NCI-H2196 (cell line): ENCODE data around the gene RPN2.

Experiments
- DNase-seq: peaks from one replicate; lab custom pipeline; 2025; ENCODE audit not compliant: unreplicated experiment; lab: John Stamatoyannopoulos, UW

The RPN2 gene

DNA sequence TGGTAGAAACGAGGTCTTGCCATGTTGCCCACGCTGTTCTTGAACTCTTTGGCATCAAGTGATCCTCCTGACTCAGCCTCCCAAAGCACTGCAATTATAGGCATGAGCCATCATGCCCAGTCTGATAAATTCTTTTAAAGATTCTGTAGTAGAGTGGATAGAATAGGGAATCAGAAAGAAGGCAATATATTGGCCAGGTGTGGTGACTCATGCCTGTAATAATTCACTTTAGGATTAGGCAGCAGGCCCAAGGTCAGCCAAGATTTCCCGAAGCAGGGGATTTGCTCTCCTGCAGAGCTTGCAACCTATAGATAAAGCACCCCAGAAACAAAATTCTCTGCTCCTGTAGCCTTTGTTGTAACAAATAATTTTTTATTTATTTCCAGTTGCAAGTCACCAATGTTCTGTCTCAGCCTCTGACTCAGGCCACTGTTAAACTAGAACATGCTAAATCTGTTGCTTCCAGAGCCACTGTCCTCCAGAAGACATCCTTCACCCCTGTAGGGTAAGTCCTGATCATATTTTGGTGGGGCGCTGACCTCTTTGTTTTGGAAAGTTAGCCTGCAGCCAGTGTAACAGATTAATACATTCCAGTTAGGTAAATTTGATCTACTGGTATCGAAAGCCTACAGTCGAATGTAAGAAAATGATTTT, 30.7 kb downstream of the RPN2 start:
- DNase-seq, result no peak

DNA sequence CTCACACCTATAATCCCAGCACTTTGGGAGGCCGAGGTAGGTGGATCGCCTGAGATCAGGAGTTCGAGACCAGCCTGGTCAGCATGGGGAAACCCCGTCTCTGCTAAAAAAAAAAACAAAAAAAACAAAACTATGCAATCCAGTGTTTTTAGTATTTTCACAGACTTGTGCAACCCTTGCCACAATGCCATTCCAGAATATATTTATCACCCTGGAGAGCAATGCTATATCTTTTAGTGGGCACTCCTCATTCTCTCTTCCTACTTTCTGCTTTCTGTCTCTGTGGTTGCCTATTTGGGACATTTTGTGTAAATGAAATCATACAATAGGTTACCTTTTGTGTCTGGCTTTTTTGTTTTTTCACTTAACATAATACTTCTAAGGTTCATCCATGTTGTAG, 39.3 kb downstream of the RPN2 start:
- no peak for DNase-seq

DNA sequence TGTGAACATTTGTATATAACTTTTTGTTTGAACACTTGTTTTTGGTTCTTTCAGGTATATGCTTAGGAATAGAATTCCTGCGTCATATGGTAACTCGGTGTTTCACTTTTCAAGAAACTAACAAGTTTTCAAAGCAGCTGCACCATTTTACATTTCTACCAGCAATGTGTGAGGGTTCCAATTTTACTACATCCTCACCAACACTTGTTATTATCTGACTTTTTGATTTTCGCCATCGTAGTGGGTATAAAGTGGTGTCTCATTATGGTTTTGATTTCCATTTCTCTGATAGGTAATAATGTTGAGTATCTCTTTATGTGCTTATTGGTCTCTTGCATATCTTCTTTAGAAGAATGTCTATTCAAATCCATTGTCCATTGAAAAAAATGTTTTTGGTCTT, 39.8 kb downstream of the RPN2 start:
- no peak for DNase-seq

DNA sequence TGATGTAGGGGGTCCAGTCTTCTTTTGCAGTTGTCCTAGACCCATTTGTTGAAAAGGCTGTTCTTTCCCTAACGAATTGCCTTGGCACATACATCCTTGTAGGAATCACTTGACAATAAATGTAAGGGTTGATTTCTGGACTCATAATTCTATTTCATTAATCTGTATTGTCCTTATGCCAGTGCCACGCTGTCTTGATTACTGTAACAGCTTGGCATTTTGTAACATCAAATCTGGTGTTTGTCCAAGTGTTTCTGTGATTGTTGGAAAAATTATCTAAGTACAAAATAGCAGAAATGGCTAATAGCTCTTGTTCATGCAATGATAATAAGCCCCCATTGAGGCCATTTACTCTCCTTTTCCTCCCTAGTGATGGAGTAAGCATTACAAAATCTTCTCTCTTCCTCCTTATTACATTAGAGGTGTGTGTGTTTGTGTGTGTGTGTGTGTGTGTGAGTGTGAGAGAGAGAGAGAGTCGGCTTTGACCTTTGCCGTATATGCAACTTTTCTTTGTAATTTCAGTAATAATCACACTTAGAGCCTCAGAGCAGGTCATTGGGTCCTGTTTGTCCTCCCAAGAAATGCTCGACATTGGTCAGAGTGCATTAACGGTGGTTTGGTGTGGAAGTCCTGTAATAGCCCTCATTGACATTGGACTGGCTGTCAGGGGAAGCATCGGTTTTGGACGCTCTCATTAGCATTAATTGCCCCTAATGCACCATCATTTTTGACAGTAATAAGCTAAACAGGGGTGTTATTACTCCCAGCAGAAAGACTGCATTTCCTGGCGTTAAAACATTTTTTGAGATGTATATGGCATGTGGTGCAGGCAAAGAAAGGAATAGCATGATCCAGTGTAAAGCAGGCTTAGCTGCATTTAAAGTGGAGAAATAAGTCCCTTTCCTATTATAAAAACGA, 40.9 kb downstream of the RPN2 start:
- DNase-seq, result no peak

DNA sequence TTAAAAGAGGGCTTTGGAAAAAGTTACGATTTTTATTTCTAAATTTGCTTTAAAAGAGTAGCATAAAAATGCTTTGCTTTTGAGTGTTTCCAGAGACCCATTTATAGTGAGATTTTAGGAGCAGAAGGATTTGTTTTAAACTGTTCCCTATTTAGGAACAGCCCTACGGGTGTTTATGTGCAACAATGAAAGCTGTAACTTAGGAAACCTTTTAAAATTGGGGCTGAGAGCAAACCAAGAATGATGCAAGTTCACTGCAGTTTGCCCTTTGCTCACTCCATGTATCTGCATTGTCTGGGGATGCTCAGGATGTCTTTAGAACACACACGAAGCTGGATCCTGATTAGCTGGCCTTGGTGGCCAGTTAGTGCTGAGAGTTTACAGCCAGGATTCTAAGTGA, 41.6 kb downstream of the RPN2 start:
- DNase-seq, result no peak

DNA sequence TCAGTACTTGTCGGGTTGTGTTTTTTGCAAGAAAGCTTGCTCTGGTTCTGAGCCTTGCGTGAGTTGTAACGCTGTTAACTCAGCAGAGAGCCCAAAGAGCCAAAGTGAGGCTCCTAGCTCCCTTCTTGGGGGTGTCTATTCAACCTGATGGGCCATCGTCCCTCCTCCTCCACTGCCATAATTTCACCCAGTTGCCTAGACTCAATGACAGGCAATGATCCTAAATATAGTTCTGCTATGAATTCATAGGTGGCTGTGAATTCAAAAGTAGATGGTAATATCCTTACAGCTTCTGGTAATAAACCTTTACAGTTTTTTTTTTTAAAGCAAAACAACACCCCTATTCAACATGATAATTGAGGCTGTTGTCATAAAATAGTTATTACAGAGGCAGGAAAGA, 43.0 kb downstream of the RPN2 start:
- DNase-seq, result no peak

DNA sequence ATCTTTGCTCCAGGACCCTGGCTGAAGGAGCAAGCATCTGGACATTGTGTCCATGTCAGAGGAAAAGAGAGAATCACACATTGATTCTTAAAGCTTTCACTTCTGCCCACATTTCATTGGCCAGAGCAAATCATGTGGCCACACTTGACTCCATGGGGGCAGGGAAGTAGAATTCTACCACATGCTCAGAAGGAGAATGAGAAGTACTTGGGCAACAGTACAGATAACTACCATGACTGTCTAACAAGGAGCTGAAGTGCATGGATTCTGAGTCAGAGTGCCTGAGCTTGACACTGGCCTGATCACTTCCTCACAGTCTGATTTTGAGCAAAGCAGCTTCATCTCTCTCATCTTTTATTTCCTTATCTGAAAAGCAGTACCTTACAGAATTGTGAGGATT, 43.9 kb downstream of the RPN2 start:
- peak; percentile 9 for DNase-seq

DNA sequence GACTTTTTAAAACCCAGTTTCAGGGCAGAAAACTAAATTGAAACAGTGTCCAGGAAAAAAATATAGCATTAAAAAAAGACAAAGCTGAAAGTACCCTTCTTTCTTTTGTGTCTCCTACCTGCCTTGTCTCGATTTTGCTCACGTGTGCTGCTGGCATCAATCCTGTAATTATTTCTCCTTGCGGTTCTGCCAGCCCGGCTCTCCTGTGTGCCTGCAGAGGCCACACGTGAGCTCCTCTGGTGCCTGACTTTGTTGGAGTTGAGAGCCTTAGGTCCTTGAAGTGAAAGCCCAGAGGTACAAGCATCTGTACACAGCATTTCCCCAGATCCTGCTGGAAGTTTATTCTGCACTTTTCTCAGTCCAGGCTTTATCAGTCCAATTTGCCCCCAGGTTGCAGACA, 46.0 kb downstream of the RPN2 start:
- no peak for DNase-seq

DNA sequence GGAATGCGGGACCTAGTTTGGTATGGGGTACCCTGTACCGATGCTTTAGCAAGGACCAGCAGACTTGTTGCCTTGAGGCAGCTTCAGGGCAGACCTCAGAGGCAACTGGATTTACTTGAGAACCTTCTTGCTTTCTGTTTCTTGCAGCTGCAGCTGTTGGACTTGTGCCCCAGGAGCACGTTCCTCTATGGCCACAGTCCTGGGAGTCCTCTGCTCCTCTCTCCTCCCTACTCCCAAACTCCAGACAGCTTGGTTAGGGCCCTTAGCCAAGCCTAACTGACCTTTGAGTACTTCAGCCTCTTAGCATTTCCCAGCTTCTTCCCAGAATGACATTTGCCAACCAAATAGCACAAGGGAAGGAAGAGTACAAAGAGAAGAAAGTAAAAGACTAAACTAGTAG, 47.8 kb downstream of the RPN2 start:
- no peak for DNase-seq

DNA sequence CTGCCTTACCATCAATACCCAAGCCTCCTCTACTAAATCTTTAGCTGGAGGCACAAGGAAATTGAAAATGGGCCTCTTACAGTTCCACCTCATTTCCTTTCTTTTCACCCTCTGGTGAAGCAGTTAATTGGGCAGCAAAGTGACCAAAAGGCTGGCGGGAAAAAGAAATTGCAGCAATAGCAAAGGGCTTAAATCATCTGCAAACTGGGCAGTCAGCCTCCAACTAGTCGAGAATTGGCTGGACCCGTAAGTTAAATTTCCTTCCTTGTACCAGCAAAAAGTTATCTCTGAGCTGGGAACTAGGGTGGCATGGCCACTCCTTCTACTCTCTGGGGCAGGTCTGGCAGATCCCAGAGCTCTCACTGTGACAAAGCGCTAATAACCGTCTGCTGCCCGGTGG, 49.0 kb downstream of the RPN2 start:
- DNase-seq, result no peak

DNA sequence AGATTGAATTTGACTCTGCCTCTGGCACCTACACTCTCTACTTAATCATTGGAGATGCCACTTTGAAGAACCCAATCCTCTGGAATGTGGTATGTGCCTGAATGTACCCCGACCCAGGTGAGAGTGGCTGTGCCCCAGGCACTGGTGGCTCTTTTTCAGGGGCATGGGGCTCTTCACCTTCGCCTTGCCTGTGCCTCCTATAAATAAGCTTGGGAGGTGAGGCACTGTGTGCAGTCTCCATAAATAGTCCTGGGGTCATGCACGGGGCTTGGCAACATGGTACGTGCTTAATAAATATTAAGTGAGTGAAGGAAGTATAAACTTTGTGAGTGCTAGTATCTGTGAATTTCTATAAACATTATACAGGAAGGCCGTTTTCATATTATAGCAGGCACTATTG, 49.5 kb downstream of the RPN2 start:
- no peak for DNase-seq

DNA sequence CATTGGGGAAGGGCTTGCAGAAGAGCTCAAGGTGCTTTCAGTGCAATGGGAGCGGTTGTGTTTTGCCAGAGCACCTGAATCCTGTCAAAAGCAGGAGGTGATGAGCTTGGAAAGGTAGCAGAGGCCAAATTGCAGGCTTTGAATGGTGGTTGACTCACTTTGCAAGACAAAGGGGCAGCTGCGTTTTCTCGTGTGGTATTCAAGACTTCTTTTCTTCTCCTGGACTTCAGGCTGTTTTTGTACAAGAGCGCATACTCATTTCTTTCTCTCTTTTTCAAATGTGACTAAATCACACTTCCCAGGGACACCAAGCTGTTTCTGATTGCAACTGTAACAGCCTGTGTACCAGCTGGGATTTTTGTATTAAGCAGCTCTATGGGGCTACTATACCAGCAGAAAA, 50.2 kb downstream of the RPN2 start:
- DNase-seq, result no peak

DNA sequence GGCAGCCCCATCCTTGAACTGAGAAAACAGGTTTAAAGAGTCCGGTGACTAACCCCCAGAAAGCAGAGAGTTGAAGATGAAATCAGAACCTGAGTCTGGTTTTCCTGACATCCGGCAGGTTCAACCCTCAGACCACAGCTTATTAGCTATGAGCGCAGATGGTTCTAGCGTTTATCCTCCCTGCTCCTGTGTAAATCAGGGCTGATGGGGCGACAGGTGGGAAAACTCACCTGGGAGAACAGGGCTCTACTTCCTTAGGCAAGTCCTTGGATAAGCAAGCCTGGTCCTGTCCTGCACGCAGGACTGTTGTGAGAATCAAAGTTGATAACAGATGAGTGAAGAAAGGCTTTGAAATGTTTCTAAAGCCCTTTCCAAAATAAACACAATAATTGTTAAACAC, 51.1 kb downstream of the RPN2 start:
- DNase-seq, result no peak

DNA sequence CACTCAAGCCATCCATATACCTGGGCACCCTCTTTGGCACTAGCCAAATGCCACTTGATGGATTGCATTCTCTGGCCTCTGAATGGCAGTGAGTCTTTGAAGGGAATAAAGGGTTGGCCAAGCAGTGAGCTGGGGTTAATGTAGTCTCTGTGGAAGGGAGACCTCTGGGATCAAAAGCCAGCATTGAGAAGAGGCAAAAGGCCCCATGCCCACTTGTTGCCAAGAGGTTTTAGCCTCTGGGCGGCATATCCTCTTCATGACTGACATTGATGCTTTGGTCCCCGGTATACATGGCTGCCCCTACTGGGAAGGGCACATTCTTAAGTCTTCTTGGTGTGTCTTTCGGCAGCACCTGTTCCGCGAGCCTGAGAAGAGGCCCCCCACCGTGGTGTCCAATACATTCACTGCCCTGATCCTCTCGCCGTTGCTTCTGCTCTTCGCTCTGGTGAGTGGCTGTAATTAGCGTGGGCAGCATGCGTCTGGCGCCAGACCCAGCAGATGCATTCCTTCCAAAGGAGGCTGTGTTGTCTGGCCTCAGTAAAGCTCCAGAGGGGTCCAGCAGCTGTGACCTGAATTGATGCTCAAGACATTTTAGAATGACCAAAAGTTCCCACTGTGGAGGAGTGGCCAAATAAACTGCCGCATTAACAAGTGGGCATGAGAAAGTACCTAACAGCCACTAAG, 53.0 kb downstream of the RPN2 start:
- DNase-seq, result no peak

DNA sequence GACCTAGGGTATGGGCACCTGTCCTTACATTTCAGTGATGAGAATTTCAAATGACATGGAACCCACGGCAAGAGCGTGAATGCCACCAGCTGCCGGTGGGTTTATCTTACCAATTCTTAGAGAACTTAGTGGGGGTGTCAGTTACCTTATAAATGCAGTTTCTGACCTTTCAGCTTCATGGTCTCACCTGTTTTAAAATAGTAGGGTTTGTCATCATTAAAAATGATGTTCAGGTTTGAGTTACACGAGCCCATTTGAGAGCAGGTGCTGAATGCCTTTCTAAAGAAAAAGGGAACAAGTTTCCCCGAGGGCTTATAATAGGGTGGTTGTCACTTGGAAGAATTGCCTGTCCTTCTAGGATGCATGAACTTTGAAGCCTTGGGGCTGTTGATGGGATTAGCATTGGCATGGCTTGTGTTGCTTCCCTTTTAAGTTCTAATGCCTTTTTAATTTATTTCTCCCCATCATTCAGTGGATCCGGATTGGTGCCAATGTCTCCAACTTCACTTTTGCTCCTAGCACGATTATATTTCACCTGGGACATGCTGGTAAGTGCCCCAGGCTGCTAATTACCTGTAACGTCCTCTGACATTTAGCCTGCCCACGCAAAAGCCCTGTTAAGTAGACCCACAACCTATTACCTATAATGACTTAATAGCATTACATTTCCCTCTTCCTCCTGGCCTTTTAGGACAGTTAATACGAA, 54.6 kb downstream of the RPN2 start:
- no peak for DNase-seq

DNA sequence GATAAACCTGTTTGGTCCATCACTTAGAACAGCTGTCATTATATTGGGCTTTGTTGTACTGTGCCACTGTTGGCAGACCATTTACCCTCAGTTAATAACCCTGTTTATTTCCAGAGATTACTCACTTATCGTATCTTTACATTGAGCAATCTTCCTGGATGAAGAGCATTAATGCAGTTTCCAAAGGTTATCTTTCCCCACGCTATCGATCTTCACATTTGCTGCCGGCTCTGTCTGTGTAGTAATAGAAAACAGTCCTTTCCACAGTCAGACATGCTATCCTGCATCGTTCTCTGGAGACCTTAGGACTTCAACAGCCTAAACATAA, 55.1 kb downstream of the RPN2 start:
- DNase-seq, result no peak

DNA sequence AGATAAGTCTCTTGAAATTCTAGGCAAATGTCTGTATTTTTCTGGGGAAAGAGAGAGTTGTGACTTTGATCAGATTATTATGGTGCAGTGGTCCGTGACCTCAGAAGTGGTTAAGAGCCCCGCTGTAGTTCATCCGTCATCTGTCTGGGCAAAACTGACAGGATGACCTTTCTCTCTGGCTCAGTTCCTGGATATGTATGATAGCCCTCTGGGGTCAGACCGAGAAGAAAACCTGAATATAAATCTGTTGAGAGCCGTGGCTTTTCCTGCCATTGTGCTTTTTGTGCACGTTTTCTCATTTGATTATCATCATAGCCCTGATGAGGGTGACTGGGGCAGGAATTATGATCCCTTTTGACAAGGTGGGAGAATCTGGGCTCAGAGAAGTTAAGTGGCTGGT, 55.9 kb downstream of the RPN2 start:
- DNase-seq, result no peak

DNA sequence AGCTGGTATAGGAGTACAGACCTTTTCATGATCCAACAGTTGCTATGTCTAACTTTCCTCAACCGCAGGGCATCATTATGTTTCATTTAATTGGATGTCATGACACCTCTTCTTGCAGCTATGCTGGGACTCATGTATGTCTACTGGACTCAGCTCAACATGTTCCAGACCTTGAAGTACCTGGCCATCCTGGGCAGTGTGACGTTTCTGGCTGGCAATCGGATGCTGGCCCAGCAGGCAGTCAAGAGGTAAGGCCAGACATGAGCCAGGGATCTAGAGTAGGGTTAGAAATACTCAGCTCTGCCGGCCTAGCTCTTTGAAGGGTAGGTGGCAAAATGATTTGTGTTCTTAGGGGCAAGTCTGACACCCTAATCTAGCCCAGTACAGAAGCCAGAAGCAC, 57.3 kb downstream of the RPN2 start:
- DNase-seq, result no peak

DNA sequence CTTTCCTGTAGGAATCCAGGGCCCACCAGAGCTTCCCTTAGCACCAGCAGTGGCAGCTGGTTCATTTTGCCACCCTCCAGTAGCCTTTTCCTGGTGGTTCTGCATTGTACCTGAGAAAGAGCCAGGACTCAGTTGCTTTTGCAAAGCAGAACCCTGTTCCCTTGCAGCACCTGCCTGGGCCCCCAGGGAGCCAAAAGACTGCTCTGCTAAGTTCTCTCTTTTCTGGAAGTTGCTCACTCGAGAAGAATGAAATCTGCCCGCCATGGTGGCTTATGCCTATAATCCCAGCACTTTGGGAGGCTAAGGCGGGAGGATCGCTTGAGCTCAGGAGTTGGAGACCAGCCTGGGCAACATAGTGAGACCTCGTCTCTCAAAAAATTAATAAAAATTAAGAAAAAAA, 58.5 kb downstream of the RPN2 start:
- no peak for DNase-seq

DNA sequence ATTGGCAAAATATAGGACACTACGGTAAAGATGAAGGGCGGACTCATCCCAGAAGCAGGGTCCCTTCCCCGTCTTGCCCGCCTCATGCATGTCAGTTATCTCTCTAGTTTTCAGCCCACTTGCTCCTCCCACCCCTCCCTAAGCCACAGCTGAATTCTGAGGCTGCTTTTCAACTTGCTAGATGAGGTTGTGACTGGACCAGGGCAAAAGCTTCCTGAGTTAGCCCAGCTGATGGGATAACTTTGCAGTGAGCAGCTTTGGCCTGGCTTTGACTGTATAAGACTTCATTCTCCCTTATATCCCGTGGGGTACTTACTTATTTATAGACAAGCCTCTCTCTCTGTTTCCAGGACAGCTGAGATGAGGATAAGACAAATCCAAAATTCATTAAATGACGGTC, 59.3 kb downstream of the RPN2 start:
- DNase-seq, result no peak

DNA sequence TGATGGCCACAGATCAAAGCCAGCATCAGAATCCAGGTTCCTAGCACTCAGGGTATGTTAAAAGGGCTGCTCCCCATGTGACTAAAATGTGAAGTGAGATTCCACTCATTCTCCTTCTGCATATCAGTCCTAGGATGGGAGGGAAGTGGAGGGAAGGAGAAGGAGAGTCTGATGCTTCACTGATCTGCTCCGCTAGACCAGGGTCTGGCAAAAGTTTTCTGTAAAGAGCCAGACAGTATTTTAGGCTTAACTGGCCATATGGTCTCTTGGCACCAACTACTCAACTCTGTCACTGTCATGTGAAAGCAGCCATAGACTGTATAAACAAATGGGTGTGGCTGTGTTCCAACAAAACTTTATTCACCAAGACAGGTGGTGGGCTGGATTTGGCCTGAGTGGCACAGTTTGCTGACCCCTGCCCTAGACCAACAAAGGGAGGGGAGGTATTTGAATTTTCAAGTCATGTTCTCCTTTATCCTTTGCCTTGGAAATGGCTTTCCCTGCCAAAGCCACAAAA, 59.9 kb downstream of the RPN2 start:
- no peak for DNase-seq
